Caco-2 (cell line): ENCODE measurements around the gene VAV2. TPM values are rescaled to one million over a fixed set of nuclear protein-coding genes. Genes with fewer than 3 reads are reported as not detected.

Experiments
- BruUV-seq: library from RNA; stranded (reverse); fragments of 400-500 nt; replicated peaks from 2 replicates; lab custom pipeline; 2021; lab: Mats Ljungman, UMichigan
- CTCF ChIA-PET: fragments of 300-600 bp; sonication (Branson Sonifier 250); formaldehyde crosslinking; loops from one replicate; lab custom pipeline; 2022; ENCODE audit warnings: antibody characterized with exemption; lab: Charles Lee
- POLR2A ChIA-PET: fragments of 300-600 bp; sonication (Branson Sonifier 250); formaldehyde crosslinking; loops from one replicate; lab custom pipeline; 2022; ENCODE audit warnings: antibody characterized with exemption; lab: Charles Lee
- DNase-seq, 2 experiments: peaks; one replicate each; pipeline versions ENCODE4 v3.0.0 to v3.0.0-alpha.2; 2020 to 2022
- H3K27me3 ChIP-seq: replicated peaks from 2 replicates; pipeline ENCODE4 v1.6.0; 2011; ENCODE audit warnings: low read length; ENCODE audit not compliant: control insufficient read depth, insufficient read depth
- H3K36me3 ChIP-seq: 2 replicates; pipeline ENCODE4 v1.5.1; 2011; ENCODE audit warnings: low read length; ENCODE audit not compliant: control insufficient read depth, insufficient read depth
- H3K4me1 ChIP-seq: fragments of 250-450 bp; sonication (Bioruptor Pico); 2 replicates; pipeline ENCODE4 v1.5.1; 2020; ENCODE audit warnings: mild to moderate bottlenecking
- H3K4me3 ChIP-seq: 2 replicates; pipeline ENCODE4 v1.5.1; 2011; ENCODE audit warnings: low read depth, mild to moderate bottlenecking, control low read depth, low read length
- H3K9me3 ChIP-seq: fragments of 250-450 bp; sonication (Bioruptor Pico); 2 replicates; pipeline ENCODE4 v1.5.1; 2020; ENCODE audit warnings: mild to moderate bottlenecking, moderate library complexity
- H3K27ac Mint-ChIP-seq: one replicate; pipeline ENCODE4 v1.8.0; 2022; ENCODE audit warnings: mixed read lengths; ENCODE audit not compliant: unreplicated experiment
- H3K27me3 Mint-ChIP-seq: one replicate; pipeline ENCODE4 v1.8.0; 2022; ENCODE audit warnings: mixed read lengths; ENCODE audit not compliant: insufficient read depth, unreplicated experiment
- H3K36me3 Mint-ChIP-seq: one replicate; pipeline ENCODE4 v1.8.0; 2022; ENCODE audit warnings: mild to moderate bottlenecking, mixed read lengths; ENCODE audit not compliant: insufficient read depth, unreplicated experiment
- H3K4me1 Mint-ChIP-seq: one replicate; pipeline ENCODE4 v1.8.0; 2022; ENCODE audit warnings: low read depth, mixed read lengths; ENCODE audit not compliant: unreplicated experiment
- H3K4me3 Mint-ChIP-seq: one replicate; pipeline ENCODE4 v1.8.0; 2022; ENCODE audit warnings: mild to moderate bottlenecking, moderate library complexity, mixed read lengths; ENCODE audit not compliant: unreplicated experiment
- H3K9me3 Mint-ChIP-seq: one replicate; pipeline ENCODE4 v1.8.0; 2022; ENCODE audit warnings: mixed read lengths; ENCODE audit not compliant: unreplicated experiment
- CTCF ChIP-seq, 2 experiments: fragments of 200-600 bp in 1 of 2; IDR thresholded peaks; 1 replicate in 1 of 2; 2 replicates in 1 of 2; pipeline versions ENCODE4 v1.5.1 to v1.8.0; 2011 to 2022; ENCODE audit warnings: antibody characterized with exemption in 1 of 2, control low read depth in 1 of 2, inconsistent platforms in 1 of 2, low read depth in 1 of 2, low read length in 1 of 2, mild to moderate bottlenecking in 1 of 2, moderate library complexity in 1 of 2; ENCODE audit not compliant: insufficient read depth in 1 of 2, severe bottlenecking in 1 of 2, unreplicated experiment in 1 of 2
- intact Hi-C: fragments of 100-400 bp; cut with micrococcal nuclease; formaldehyde crosslinking; loops from one replicate; pipeline ENCODE4 v1.10.0; 2022; ENCODE audit not compliant: unreplicated experiment
- total RNA-seq: library from RNA; stranded (reverse); gene quantifications from 2 replicates; pipeline ENCODE4 v1.2.3, GENCODE V29; 2022

The VAV2 gene
- total RNA-seq, 1 experiment from 2014 or later, result 55.3 TPM

GRCh38 chr9:133889584-133890301 is 102.4 kb downstream of the VAV2 start:
- Mint-ChIP-seq H3K27ac (peak overlapping the region; percentile 66), H3K9me3 (no peaks in the 10 kb centered on the region), H3K27me3 (no peaks in the 10 kb centered on the region), H3K4me1 (peaks cover 47% of the 10 kb centered on the region), H3K4me3 (no peak overlapping the region), H3K36me3 (peaks cover 46% of the 10 kb centered on the region)
- CTCF ChIA-PET, result no interaction called here
- H3K27me3 ChIP-seq, result no peaks in the 10 kb centered on the region
- H3K4me1 ChIP-seq, result peaks cover 68% of the 10 kb centered on the region
- H3K9me3 ChIP-seq, result no peaks in the 10 kb centered on the region
- POLR2A ChIA-PET, result no interaction called here
- no peak overlapping the region for H3K4me3 ChIP-seq
- no TSS peak for BruUV-seq
- TF ChIP-seq CTCF (IDR thresholded peaks at IDR 0.05; ENCODE audit: insufficient read depth in 1 of 2, low read depth in 1 of 2, low read length in 1 of 2, severe bottlenecking in 1 of 2, unreplicated experiment in 1 of 2), result no peak
- H3K36me3 ChIP-seq, result no peaks in the 10 kb centered on the region
- no peak for DNase-seq
- intact Hi-C loops, result no loop called here

DNA sequence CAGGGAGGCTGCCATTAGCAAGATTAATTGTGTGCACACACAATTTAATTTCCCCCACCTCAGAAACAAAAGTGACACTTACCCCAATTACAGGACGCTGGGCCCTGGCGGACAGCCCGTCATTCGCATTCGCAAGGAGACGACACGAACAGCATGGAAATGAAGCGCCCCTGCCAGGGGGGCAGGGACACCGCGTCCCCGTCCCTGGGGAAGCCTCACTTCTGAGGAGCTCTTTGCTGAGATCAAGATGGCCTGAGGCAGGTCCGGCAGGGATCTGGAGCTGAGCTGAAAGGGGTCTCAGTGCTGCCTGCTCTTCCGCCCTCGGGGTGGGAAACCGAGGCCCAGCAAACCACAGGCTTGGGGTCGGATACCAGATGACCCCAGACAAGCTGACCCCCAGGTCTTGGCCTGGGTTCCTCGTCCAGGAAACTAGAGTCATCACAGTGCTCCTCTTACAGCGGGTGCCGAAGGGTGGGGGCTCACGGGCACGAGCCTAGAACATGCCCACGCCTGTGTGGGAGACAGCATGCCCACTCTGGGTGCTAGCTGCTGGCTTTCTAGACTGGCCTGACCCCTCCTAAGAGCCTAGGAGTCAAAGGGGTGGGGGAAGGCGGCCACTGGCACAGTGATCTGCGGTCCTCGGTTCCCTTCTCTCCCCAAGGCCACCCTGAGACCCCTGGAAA is 103.2 kb downstream of the VAV2 start:
- H3K4me1 ChIP-seq, result peaks cover 60% of the 10 kb centered on the region
- H3K4me3 ChIP-seq, result no peak overlapping the region
- ChIA-PET POLR2A (no interaction called here), CTCF (no interaction called here)
- Mint-ChIP-seq H3K27me3 (no peaks in the 10 kb centered on the region), H3K9me3 (no peaks in the 10 kb centered on the region), H3K36me3 (peaks cover 42% of the 10 kb centered on the region), H3K27ac (peak overlapping the region; percentile 89), H3K4me3 (peak overlapping the region; percentile 13), H3K4me1 (peaks cover 43% of the 10 kb centered on the region)
- BruUV-seq, result no TSS peak
- no peaks in the 10 kb centered on the region for H3K36me3 ChIP-seq
- H3K27me3 ChIP-seq, result no peaks in the 10 kb centered on the region
- DNase-seq, result no peak
- intact Hi-C loops, result no loop called here
- H3K9me3 ChIP-seq, result no peaks in the 10 kb centered on the region
- TF ChIP-seq CTCF (IDR thresholded peaks at IDR 0.05; ENCODE audit: insufficient read depth in 1 of 2, low read depth in 1 of 2, low read length in 1 of 2, severe bottlenecking in 1 of 2, unreplicated experiment in 1 of 2), result no peak

DNA sequence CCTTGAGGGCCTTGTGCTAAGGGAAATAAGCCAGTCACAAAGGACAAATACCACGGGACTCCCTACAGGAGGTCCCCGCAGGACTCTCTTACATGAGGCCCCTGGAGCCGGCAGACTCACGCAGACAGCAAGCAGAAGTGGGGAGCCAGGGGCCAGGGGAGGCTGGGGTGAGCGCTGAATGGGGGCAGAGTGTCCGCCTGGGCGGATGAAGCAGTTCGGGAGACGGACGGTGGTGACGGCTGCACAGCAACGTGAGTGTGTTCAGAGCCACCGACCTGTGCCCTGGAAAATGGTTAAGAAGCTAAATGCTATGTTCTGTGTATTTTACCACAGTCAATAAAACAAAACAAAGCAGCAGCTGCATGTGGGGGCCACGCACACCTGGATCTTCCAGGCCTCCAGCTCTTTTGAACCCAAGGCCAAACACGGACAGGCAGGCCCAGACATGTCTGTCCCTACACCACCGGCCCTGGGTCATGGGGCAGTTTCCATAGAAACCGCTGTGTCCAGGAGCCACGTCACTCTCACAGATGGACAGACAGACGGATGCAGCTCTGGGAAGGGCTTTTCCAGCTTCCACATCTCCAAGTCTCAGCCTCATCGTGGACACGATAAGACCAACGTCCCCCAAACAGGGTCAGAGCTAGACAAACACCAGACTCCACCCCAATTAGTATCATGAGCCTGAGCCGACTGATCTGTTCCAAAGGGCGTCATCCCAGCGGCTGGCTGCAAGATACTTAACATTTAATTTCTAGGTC is 103.9 kb downstream of the VAV2 start:
- no peaks in the 10 kb centered on the region for H3K36me3 ChIP-seq
- peak; percentile 63 to 90 for DNase-seq
- intact Hi-C loops, result no loop called here
- H3K9me3 Mint-ChIP-seq, result no peaks in the 10 kb centered on the region
- H3K4me3 Mint-ChIP-seq, result peak overlapping the region; percentile 13
- no peaks in the 10 kb centered on the region for H3K27me3 Mint-ChIP-seq
- H3K36me3 Mint-ChIP-seq, result peaks cover 37% of the 10 kb centered on the region
- POLR2A ChIA-PET, result no interaction called here
- no TSS peak for BruUV-seq
- CTCF ChIA-PET, result no interaction called here
- TF ChIP-seq CTCF (IDR thresholded peaks at IDR 0.05; ENCODE audit: insufficient read depth in 1 of 2, low read depth in 1 of 2, low read length in 1 of 2, severe bottlenecking in 1 of 2, unreplicated experiment in 1 of 2), result no peak
- H3K4me3 ChIP-seq, result peak overlapping the region; percentile 12
- H3K27me3 ChIP-seq, result no peaks in the 10 kb centered on the region
- H3K4me1 ChIP-seq, result peaks cover 57% of the 10 kb centered on the region
- H3K9me3 ChIP-seq, result no peaks in the 10 kb centered on the region
- peaks cover 39% of the 10 kb centered on the region for H3K4me1 Mint-ChIP-seq
- H3K27ac Mint-ChIP-seq, result peak overlapping the region; percentile 89
